Esophagus muscularis mucosa (tissue), 4 donors: ENCODE measurements around the gene WIPF3.

Experiments used
- CTCF ChIP-seq, 3 experiments: fragments of 200-600 bp in 2 of 3; fragments of 450-650 bp in 1 of 3; sonication (generic) in 2 of 3; IDR thresholded peaks; one replicate each; pipeline ENCODE4 v1.5.1; 2017 to 2019; ENCODE audit warnings: antibody characterized with exemption in 3 of 3, mild to moderate bottlenecking in 2 of 3, moderate library complexity in 1 of 3
- EP300 ChIP-seq: sonication (generic); formaldehyde crosslinking; IDR thresholded peaks from one replicate; pipeline ENCODE4 v1.6.1; 2017; ENCODE audit warnings: antibody characterized with exemption
- POLR2A ChIP-seq: fragments of 450-650 bp; IDR thresholded peaks from one replicate; pipeline ENCODE4 v1.6.1; 2017; ENCODE audit warnings: antibody characterized with exemption, moderate library complexity, mild to moderate bottlenecking, low read depth
- POLR2AphosphoS5 ChIP-seq, 2 donors: sonication (generic); formaldehyde crosslinking; IDR thresholded peaks; one replicate each; pipeline ENCODE4 v1.6.1; 2017; ENCODE audit warnings: antibody characterized with exemption in 2 of 2

- no peak for TF ChIP-seq CTCF (IDR thresholded peaks at IDR 0.05)
- no peak for TF ChIP-seq POLR2A
- TF ChIP-seq EP300: no peak
- TF ChIP-seq POLR2AphosphoS5 (IDR thresholded peaks at IDR 0.05): no peak
Observed at GRCh38 chr7:29840701-29841100, 34.4 kb downstream of the WIPF3 start.
